MM.1S (cell line): ENCODE measurements around the gene SLC46A3.

Source experiments
- DNase-seq: peaks from one replicate; pipeline ENCODE4 v3.0.0-alpha.2; 2015
- H2AFZ ChIP-seq: fragments of 300-600 bp; sonication (generic); 2 replicates; pipeline ENCODE4 v1.6.0; 2016; ENCODE audit warnings: antibody characterized with exemption, low read length
- H3F3A ChIP-seq: fragments of 300-600 bp; sonication (generic); 2 replicates; pipeline ENCODE4 v1.6.1; 2016; ENCODE audit warnings: mild to moderate bottlenecking, antibody characterized with exemption, low read length, moderate library complexity, mixed read lengths; ENCODE audit not compliant: insufficient read depth
- H3K27ac ChIP-seq: fragments of 300-600 bp; sonication (generic); 2 replicates; pipeline ENCODE4 v1.5.1; 2016; ENCODE audit warnings: mild to moderate bottlenecking, low read length
- H3K27me3 ChIP-seq: fragments of 300-600 bp; sonication (generic); replicated peaks from 2 replicates; pipeline ENCODE4 v1.6.0; 2016; ENCODE audit warnings: low read length; ENCODE audit not compliant: insufficient read depth
- H3K36me3 ChIP-seq: fragments of 300-600 bp; sonication (generic); replicated peaks from 2 replicates; pipeline ENCODE4 v1.6.1; 2016; ENCODE audit warnings: mild to moderate bottlenecking, low read length, mixed read lengths; ENCODE audit not compliant: insufficient read depth
- H3K4me1 ChIP-seq: fragments of 300-600 bp; sonication (generic); 2 replicates; pipeline ENCODE4 v1.6.1; 2016; ENCODE audit warnings: low read length, mixed read lengths
- H3K4me2 ChIP-seq: fragments of 300-600 bp; sonication (generic); 2 replicates; pipeline ENCODE4 v1.6.0; 2016; ENCODE audit warnings: low read depth, low read length
- H3K4me3 ChIP-seq: fragments of 300-600 bp; sonication (generic); 2 replicates; pipeline ENCODE4 v1.5.1; 2016; ENCODE audit warnings: low read length, mixed read lengths
- H3K79me2 ChIP-seq: fragments of 300-600 bp; sonication (generic); 2 replicates; pipeline ENCODE4 v1.6.1; 2016; ENCODE audit warnings: mixed run types, low read length, mixed read lengths
- H3K9ac ChIP-seq: fragments of 300-600 bp; sonication (generic); 2 replicates; pipeline ENCODE4 v1.6.1; 2016; ENCODE audit warnings: low read length, mixed read lengths
- H3K9me2 ChIP-seq: fragments of 300-600 bp; sonication (generic); replicated peaks from 2 replicates; pipeline ENCODE4 v1.6.1; 2016; ENCODE audit warnings: mild to moderate bottlenecking, low read length, mixed read lengths; ENCODE audit not compliant: insufficient read depth
- H3K9me3 ChIP-seq: fragments of 300-600 bp; sonication (generic); replicated peaks from 2 replicates; pipeline ENCODE4 v1.6.1; 2016; ENCODE audit warnings: mild to moderate bottlenecking, low read length, mixed read lengths; ENCODE audit not compliant: insufficient read depth
- H4K20me1 ChIP-seq: fragments of 300-600 bp; sonication (generic); 2 replicates; pipeline ENCODE4 v1.6.1; 2016; ENCODE audit warnings: mild to moderate bottlenecking, low read length, moderate library complexity, mixed read lengths; ENCODE audit not compliant: insufficient read depth
- EZH2 ChIP-seq: fragments of 300-600 bp; sonication (generic); optimal IDR thresholded peaks from 2 replicates; pipeline ENCODE3; 2017; ENCODE audit warnings: low read depth, mild to moderate bottlenecking, antibody characterized with exemption, low read length, mixed read lengths
- EZH2phosphoT487 ChIP-seq: fragments of 300-600 bp; sonication (generic); IDR thresholded peaks from 2 replicates; pipeline ENCODE4 v1.6.1; 2018; ENCODE audit warnings: antibody characterized with exemption, low read length
- TF ChIP-seq, protein P1 (sequence below): fragments of 300-600 bp; sonication (generic); IDR thresholded peaks from 2 replicates; pipeline ENCODE4 v1.5.1; 2016; ENCODE audit warnings: antibody characterized with exemption, low read length, mixed read lengths

SLC46A3 gene

DNA sequence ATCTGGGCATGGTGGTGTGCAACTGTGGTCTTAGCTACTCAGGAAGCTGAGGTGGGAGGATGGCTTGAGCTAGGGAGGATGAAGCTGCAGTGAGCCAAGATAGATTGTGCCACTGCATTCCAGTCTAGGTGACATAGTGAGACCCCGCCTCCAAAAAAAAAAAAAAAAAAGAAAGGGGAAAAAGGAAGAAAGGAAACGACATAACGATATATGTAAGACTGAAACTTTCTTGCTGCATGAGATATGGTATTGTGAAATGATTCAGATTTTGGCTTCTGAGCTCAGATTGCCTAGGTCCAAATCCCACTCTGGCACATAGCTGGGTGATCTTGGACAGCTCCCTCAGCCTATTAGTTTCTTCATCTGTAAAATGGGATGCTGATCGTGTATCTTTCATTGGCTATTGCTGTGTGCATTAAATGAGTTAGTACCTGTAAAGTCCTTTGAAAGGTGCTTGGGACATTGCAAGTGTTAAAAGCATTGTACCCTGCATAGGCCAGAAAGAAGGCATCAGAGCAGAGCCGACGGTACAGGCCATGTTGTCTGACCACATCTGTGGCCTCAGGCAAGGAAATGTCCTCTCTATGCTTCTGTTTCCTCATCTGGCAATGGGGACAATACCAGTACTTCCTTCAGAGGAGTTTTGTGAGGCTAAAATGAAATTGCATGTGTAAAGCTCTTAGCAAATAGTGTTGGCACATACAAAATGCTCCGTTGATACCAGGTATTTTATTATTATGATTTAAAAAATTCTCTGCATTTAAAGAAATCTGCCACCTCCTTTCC, 32.6 kb upstream of the SLC46A3 start:
- no peaks in the 10 kb centered on the region for H3K9me3 ChIP-seq
- no peaks in the 10 kb centered on the region for H3F3A ChIP-seq
- H3K27me3 ChIP-seq, result no peaks in the 10 kb centered on the region
- no peaks in the 10 kb centered on the region for H3K9me2 ChIP-seq
- no peaks in the 10 kb centered on the region for H4K20me1 ChIP-seq
- no peaks in the 10 kb centered on the region for H3K36me3 ChIP-seq
- no peaks in the 10 kb centered on the region for H3K79me2 ChIP-seq
- H3K27ac ChIP-seq, result no peak overlapping the region
- H3K4me1 ChIP-seq, result no peaks in the 10 kb centered on the region
- DNase-seq, result no peak
- H3K4me2 ChIP-seq, result no peak overlapping the region
- no peak overlapping the region for H3K9ac ChIP-seq
- no peak overlapping the region for H3K4me3 ChIP-seq
- no peak overlapping the region for H2AFZ ChIP-seq
- TF ChIP-seq EZH2phosphoT487 (no peak), EZH2 (no peak)
- TF ChIP-seq, protein P1, sequence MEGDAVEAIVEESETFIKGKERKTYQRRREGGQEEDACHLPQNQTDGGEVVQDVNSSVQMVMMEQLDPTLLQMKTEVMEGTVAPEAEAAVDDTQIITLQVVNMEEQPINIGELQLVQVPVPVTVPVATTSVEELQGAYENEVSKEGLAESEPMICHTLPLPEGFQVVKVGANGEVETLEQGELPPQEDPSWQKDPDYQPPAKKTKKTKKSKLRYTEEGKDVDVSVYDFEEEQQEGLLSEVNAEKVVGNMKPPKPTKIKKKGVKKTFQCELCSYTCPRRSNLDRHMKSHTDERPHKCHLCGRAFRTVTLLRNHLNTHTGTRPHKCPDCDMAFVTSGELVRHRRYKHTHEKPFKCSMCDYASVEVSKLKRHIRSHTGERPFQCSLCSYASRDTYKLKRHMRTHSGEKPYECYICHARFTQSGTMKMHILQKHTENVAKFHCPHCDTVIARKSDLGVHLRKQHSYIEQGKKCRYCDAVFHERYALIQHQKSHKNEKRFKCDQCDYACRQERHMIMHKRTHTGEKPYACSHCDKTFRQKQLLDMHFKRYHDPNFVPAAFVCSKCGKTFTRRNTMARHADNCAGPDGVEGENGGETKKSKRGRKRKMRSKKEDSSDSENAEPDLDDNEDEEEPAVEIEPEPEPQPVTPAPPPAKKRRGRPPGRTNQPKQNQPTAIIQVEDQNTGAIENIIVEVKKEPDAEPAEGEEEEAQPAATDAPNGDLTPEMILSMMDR, result no peak

DNA sequence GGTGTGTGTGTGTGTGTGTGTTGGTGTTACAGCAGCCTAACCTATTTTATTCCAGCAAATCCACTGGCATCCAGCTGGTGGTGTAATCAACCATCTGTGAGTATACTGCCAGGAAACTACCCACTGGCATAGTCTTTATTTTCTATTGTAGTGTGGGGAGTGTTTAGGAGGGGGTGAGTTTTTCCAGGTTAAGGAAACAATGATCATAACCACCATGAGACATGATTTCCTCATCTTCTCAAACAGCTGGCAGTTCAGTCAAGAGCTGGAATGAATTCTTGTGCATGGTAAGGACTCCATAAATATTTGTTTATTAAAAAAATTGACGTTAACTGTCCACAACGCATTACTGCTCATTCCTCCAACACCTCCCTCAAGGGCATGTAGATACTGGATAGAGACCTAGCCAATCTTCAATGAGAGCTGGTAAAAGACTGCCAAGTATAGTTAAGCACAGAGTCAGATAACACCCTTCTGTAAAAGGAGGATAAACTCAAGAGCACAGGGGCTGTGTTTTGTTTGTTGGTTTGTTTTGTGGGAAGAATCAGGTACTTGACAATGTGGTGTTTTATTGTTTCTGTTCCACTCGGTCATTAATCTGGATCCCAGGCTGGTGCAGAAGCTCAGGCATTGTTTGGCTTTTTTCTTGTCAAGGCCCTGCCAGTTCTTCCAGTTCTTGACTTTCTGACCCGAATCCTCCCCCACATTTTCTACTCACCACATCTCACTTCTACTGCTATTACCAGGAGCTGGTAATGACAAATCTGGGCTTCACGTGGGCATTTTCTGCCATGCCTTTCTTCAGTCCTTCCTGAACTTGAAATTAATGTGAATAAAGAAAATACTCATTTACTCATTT, 31.6 kb upstream of the SLC46A3 start:
- H3K36me3 ChIP-seq, result no peaks in the 10 kb centered on the region
- no peak overlapping the region for H3K4me3 ChIP-seq
- H3K27me3 ChIP-seq, result no peaks in the 10 kb centered on the region
- TF ChIP-seq EZH2 (no peak), EZH2phosphoT487 (no peak)
- TF ChIP-seq, protein P1, result no peak
- no peaks in the 10 kb centered on the region for H3K9me2 ChIP-seq
- H3K79me2 ChIP-seq, result no peaks in the 10 kb centered on the region
- H4K20me1 ChIP-seq, result no peaks in the 10 kb centered on the region
- DNase-seq, result no peak
- H3K9ac ChIP-seq, result no peak overlapping the region
- no peak overlapping the region for H3K27ac ChIP-seq
- no peaks in the 10 kb centered on the region for H3K9me3 ChIP-seq
- H3F3A ChIP-seq, result no peaks in the 10 kb centered on the region
- H2AFZ ChIP-seq, result no peak overlapping the region
- H3K4me1 ChIP-seq, result no peaks in the 10 kb centered on the region
- H3K4me2 ChIP-seq, result no peak overlapping the region

DNA sequence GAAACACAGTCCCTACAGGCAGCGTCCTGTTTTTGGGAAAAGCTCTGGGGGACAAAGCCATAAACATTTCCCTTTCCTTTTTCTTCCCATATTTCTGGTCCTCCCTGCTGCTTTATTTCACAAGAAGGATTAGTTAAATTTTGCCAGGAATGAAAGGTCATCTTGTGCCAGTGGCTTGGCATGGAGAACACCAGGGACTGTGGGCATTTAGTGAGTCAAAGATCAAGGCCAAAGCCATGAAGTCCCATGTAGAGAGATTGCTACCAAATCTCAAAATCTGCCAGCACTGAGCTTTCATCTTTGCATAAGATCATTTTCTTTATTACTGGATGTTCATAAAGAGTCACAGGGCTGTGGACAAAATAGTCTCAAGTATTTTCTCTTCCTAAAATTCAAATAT, 29.1 kb upstream of the SLC46A3 start:
- no peak for DNase-seq
- H3K4me2 ChIP-seq, result no peak overlapping the region

More for the DNA sequence above, 29.1 kb upstream of the SLC46A3 start:
- no peaks in the 10 kb centered on the region for H3K79me2 ChIP-seq
- H3K4me1 ChIP-seq, result no peaks in the 10 kb centered on the region
- H3K27ac ChIP-seq, result no peak overlapping the region
- no peak for TF ChIP-seq EZH2phosphoT487
- TF ChIP-seq, protein P1, result no peak
- H3K27me3 ChIP-seq, result no peaks in the 10 kb centered on the region
- no peaks in the 10 kb centered on the region for H3K9me3 ChIP-seq
- H4K20me1 ChIP-seq, result no peaks in the 10 kb centered on the region
- H3K9ac ChIP-seq, result no peak overlapping the region
- H3K9me2 ChIP-seq, result no peaks in the 10 kb centered on the region
- H3K36me3 ChIP-seq, result no peaks in the 10 kb centered on the region
- H3K4me3 ChIP-seq, result no peak overlapping the region
- H3F3A ChIP-seq, result no peaks in the 10 kb centered on the region
- no peak overlapping the region for H2AFZ ChIP-seq
